Mucosa of descending colon (tissue), 3 donors: ENCODE data around the gene GRM7. TPM values are rescaled to one million over a fixed set of nuclear protein-coding genes. Genes with fewer than 3 reads are reported as not detected.

Source experiments
- ATAC-seq: fragments of 200-7000 bp; cut with Tn5 transposase; one replicate; pipeline ENCODE4 v1.9.1; 2020; ENCODE audit warnings: mild to moderate bottlenecking, moderate library complexity
- DNase-seq, 3 donors: peaks; one replicate each; pipeline ENCODE4 v3.0.0-alpha.2; 2020
- H3K36me3 ChIP-seq: fragments of 200-600 bp; one replicate; pipeline ENCODE4 v1.8.0; 2021; ENCODE audit warnings: low read depth, mild to moderate bottlenecking
- H3K4me1 ChIP-seq: fragments of 200-600 bp; one replicate; pipeline ENCODE4 v1.8.0; 2021; ENCODE audit warnings: low read depth, mild to moderate bottlenecking
- H3K4me3 ChIP-seq: fragments of 200-600 bp; one replicate; pipeline ENCODE4 v1.8.0; 2021; ENCODE audit warnings: mild to moderate bottlenecking
- H3K9me3 ChIP-seq: fragments of 200-600 bp; one replicate; pipeline ENCODE4 v1.8.0; 2021; ENCODE audit warnings: mild to moderate bottlenecking
- intact Hi-C, 2 donors: fragments of 100-400 bp; cut with DNase I in 1 of 2; cut with micrococcal nuclease in 1 of 2; formaldehyde crosslinking; loops; one replicate each; pipeline versions ENCODE4 v1.11.0 to v1.11.1; 2022; cut with DNase I, micrococcal nuclease
- total RNA-seq, 3 donors: library from RNA; stranded (reverse); fragmentation: NEBNext Ultra II Directional in 2 of 3; extraction: Animal tissue kit (Norgen Biotek cat#: 25700) in 2 of 3; gene quantifications; one replicate each; pipeline versions ENCODE4 v1.2.1 to v1.2.4, GENCODE V29; 2021 to 2023
- TF ChIP-seq, protein P1 (sequence below): fragments of 200-600 bp; IDR thresholded peaks from one replicate; pipeline ENCODE4 v1.8.0; 2022; ENCODE audit warnings: antibody characterized with exemption, mild to moderate bottlenecking
- donor health status: DM: no; HTN: no; CAD: no; lungs with moderate emphysema.
- donor health status: DM: no; HTN: no; CAD: no.
- donor health status: DM: no; HTN: yes; CAD: no.

Gene GRM7
- total RNA-seq, 3 donors from 2014 or later, result 0.09 to 0.39 (median 0.14) TPM

GRCh38 chr3:7266551-7266950, 405.6 kb downstream of the GRM7 start:
- Histone ChIP-seq H3K36me3 (no peaks in the 10 kb centered on the region), H3K4me3 (no peak overlapping the region), H3K9me3 (no peaks in the 10 kb centered on the region), H3K4me1 (no peaks in the 10 kb centered on the region)
- no peak for DNase-seq
- no peak for ATAC-seq
- TF ChIP-seq, protein P1, sequence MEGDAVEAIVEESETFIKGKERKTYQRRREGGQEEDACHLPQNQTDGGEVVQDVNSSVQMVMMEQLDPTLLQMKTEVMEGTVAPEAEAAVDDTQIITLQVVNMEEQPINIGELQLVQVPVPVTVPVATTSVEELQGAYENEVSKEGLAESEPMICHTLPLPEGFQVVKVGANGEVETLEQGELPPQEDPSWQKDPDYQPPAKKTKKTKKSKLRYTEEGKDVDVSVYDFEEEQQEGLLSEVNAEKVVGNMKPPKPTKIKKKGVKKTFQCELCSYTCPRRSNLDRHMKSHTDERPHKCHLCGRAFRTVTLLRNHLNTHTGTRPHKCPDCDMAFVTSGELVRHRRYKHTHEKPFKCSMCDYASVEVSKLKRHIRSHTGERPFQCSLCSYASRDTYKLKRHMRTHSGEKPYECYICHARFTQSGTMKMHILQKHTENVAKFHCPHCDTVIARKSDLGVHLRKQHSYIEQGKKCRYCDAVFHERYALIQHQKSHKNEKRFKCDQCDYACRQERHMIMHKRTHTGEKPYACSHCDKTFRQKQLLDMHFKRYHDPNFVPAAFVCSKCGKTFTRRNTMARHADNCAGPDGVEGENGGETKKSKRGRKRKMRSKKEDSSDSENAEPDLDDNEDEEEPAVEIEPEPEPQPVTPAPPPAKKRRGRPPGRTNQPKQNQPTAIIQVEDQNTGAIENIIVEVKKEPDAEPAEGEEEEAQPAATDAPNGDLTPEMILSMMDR, result no peak
- intact Hi-C loops, result no loop called here

GRCh38 chr3:7270731-7271130, 409.8 kb downstream of the GRM7 start:
- intact Hi-C loops, result no loop called here

DNA sequence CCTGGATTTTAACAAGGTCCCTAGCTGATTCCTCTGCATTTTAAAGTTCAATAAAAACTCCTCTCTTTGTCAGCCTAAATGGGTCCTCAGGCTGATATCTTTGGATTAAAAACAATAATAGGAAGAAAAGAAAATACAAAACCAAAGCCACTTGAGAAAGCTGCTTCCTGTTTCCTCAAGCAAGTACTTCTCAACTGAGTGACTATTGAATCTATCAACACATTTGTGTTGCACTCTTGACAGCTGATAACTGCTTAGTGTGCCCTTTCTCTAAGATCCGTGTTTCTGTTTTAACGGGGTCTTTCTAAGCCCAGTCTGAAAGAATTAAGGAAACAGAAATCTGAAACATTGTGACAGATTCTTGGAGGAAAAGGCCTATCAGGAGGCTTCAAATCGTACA, 410.7 kb downstream of the GRM7 start:
- TF ChIP-seq, protein P1, result no peak
- ATAC-seq (no peak), DNase-seq (no peak)
- Histone ChIP-seq H3K4me3 (no peak overlapping the region), H3K4me1 (no peaks in the 10 kb centered on the region), H3K9me3 (no peaks in the 10 kb centered on the region), H3K36me3 (no peaks in the 10 kb centered on the region)
- intact Hi-C loops, result no loop called here

More at GRCh38 chr3:7270731-7271130, 409.8 kb downstream of the GRM7 start:
- H3K9me3 ChIP-seq, result no peaks in the 10 kb centered on the region
- no peaks in the 10 kb centered on the region for H3K4me1 ChIP-seq
- H3K4me3 ChIP-seq, result no peak overlapping the region
- TF ChIP-seq, protein P1, result no peak
- DNase-seq (no peak), ATAC-seq (no peak)
- H3K36me3 ChIP-seq, result no peaks in the 10 kb centered on the region

DNA sequence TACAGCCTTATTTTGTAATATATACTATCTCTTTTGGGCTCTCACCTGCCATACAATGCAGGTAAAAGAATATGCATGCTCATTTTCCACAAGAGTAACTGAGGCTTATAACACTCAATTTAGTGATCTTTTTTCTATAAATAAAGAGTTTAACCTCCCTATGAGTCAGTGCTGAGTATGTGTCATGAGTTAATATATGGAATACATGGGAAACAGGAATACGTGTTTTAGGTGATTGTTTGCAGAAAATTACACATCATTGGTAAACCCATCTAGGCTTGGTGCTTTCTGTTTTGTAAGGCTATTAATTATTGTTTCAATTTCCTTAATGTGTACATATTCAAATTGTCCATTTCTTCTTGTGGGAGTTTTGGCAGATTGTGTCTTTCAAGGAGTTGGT, 411.3 kb downstream of the GRM7 start:
- TF ChIP-seq, protein P1, result no peak
- ATAC-seq, result no peak
- no peak overlapping the region for H3K4me3 ChIP-seq
- H3K4me1 ChIP-seq, result no peaks in the 10 kb centered on the region
- intact Hi-C loops, result no loop called here
- no peak for DNase-seq
- no peaks in the 10 kb centered on the region for H3K36me3 ChIP-seq
- H3K9me3 ChIP-seq, result no peaks in the 10 kb centered on the region

DNA sequence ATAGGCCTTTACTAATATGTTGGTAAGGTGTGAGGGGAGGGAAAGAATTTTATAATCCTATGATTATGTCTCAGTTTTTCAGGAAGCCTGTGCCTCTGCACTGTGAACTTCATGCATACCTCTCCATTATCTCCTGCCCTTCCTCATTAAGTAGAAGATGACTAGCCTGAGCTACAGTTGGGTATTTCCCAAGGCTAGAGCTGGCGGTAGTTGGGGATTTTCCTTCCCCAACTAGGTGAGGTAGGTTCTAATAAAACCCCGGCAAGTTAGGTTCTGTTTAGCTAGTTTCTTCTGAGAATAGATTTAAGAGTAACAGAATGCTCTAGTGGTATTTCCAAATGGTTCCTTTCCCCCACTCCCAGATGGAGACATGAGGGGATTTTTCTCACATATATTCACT, 414.5 kb downstream of the GRM7 start:
- Histone ChIP-seq H3K36me3 (no peaks in the 10 kb centered on the region), H3K4me1 (no peaks in the 10 kb centered on the region), H3K9me3 (no peaks in the 10 kb centered on the region), H3K4me3 (no peak overlapping the region)
- TF ChIP-seq, protein P1, result no peak
- intact Hi-C loops, result no loop called here
- ATAC-seq (no peak), DNase-seq (no peak)

DNA sequence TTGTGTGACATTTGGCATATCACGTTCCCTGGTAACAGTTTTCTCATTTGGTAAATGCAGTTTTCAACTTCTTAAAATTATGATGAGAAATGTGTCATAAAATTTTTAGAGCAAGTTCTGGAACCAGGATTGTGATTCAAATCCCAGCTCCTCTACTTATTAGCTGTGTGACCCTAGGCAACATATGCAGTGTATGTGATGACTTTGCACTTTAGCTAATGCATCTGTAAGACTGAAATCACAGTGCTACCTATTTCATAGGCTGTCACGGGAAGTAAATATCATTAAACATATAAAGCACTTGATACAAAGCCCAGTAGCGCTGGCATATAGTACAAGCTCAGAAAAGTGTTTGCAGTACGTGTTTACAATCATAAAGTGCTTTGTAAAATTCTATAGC, 419.4 kb downstream of the GRM7 start:
- Histone ChIP-seq H3K4me3 (no peak overlapping the region), H3K9me3 (no peaks in the 10 kb centered on the region), H3K36me3 (no peaks in the 10 kb centered on the region), H3K4me1 (no peaks in the 10 kb centered on the region)
- DNase-seq (no peak), ATAC-seq (no peak)
- intact Hi-C loops, result no loop called here
- TF ChIP-seq, protein P1, result no peak
